ENCODE results near the gene NME1. TPM values are rescaled to one million over a fixed set of nuclear protein-coding genes. Genes with fewer than 3 reads are reported as not detected.
"Not testable (repeated sequence)": the region's sequence is repeated elsewhere in the genome, so short reads cannot be mapped to it uniquely, and the experiment has no call there.

The NME1 gene
- total RNA-seq (2014; rRNA removed; shearing (Covaris generic)), result 447 and 459 TPM in 2 replicates
- 461 and 592 TPM in 2 replicates for polyA plus RNA-seq (2014; cell fraction: nucleus; rRNA removed)

GRCh38 chr17:51153210-51154072 lies at the start of gene NME1:
TSS of gene NME1 (plus strand) at chr17:51153559. CDS start at chr17:51155655, 2,096 bp downstream.
- DNase-seq (ENCODE audit: extremely low read depth, low read depth), result peak; percentile 100

- DNase-seq (ENCODE audit: extremely low read depth, low read depth), result no peak
Measured at GRCh38 chr17:51107778-51108177, 45.6 kb upstream of the NME1 start.

GRCh38 chr17:51112303-51113222 lies 40.8 kb upstream of the NME1 start:
- not testable (repeated sequence) for DNase-seq (ENCODE audit: extremely low read depth, low read depth)

- no peak for DNase-seq (ENCODE audit: extremely low read depth, low read depth)
Measured at GRCh38 chr17:51115179-51115578, 38.2 kb upstream of the NME1 start.

- DNase-seq (ENCODE audit: extremely low read depth, low read depth), result no peak
Measured at GRCh38 chr17:51118330-51119195, 34.8 kb upstream of the NME1 start.

GRCh38 chr17:51119415-51120356 lies 33.7 kb upstream of the NME1 start:
- peak; percentile 41 for DNase-seq (ENCODE audit: extremely low read depth, low read depth)

- no peak for DNase-seq (ENCODE audit: extremely low read depth, low read depth)
Measured at GRCh38 chr17:51120357-51120738, 33.0 kb upstream of the NME1 start.

- peak; percentile 96 for DNase-seq (ENCODE audit: extremely low read depth, low read depth)
Measured at GRCh38 chr17:51120739-51121619, 32.4 kb upstream of the NME1 start, which contains the start of gene SPAG9. TSS of gene SPAG9 (minus strand) at chr17:51120868. CDS start at chr17:51120656, 212 bp downstream.

- peak; percentile 97 for DNase-seq (ENCODE audit: extremely low read depth, low read depth)
Measured at GRCh38 chr17:51121620-51122472, 31.5 kb upstream of the NME1 start.

GRCh38 chr17:51122473-51123115 lies 30.8 kb upstream of the NME1 start:
- not testable (repeated sequence) for DNase-seq (ENCODE audit: extremely low read depth, low read depth)

GRCh38 chr17:51124640-51125503 lies 28.5 kb upstream of the NME1 start:
- DNase-seq (ENCODE audit: extremely low read depth, low read depth), result no peak

GRCh38 chr17:51128076-51128475 lies 25.3 kb upstream of the NME1 start:
- DNase-seq (ENCODE audit: extremely low read depth, low read depth), result no peak

GRCh38 chr17:51132964-51133319 lies 20.4 kb upstream of the NME1 start:
- no peak for DNase-seq (ENCODE audit: extremely low read depth, low read depth)

- no peak for DNase-seq (ENCODE audit: extremely low read depth, low read depth)
Measured at GRCh38 chr17:51133365-51133764, 20.0 kb upstream of the NME1 start.

- no peak for DNase-seq (ENCODE audit: extremely low read depth, low read depth)
Measured at GRCh38 chr17:51135956-51136355, 17.4 kb upstream of the NME1 start.

- no peak for DNase-seq (ENCODE audit: extremely low read depth, low read depth)
Measured at GRCh38 chr17:51142597-51142996, 10.8 kb upstream of the NME1 start.

Measured in NCI-H460 (cell line).